Measurements from ENCODE around the gene MBL2. TPM values are rescaled to one million over a fixed set of nuclear protein-coding genes. Genes with fewer than 3 reads are reported as not detected.

Gene MBL2
- total RNA-seq = not detected

GRCh38 chr10:52772623-52773022 lies at the start of gene MBL2:
Gene MBL2 (minus strand): TSS chr10:52772784. CDS start chr10:52771635, 1,149 bp downstream.
- DNase-seq = no peak

DNA sequence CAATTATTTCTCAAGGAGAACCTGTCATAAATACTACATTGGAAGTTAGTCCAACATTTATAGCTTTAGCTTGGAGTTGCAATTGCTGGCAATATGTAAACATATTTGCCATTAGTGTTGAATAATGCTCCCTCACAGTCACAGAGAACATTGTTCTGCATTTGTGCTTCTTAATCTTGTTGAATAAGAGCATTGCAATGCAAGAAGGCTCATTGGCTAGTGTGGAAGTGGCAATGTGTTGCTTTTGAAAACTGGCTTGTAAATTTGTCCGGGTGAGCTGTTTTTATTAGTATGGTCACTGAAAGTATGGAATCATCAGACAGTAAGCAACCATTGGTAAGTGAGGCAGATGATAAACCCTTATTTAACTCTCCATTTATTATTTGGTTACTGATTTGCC lies 47.7 kb upstream of the MBL2 start:
- DNase-seq = no peak

DNA sequence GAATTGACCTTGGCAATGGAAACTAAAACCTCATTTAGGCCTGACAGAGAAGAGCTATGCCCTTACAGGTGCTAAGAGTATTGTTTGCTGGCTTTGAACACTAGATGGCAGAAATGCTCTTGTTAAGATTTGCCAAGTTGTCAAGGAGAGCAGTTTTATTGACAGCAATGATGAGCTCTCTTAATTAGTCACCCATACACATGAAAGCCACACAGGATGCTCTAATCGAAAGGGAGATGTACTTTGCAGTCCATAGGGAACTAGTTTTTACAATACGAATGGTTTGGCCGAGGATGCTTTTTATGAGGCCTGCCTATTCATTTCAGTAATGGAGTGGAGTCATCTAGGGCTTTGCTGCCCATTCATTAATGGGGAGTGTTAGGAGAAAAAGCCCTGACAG lies 45.4 kb upstream of the MBL2 start:
- no peak for DNase-seq

DNA sequence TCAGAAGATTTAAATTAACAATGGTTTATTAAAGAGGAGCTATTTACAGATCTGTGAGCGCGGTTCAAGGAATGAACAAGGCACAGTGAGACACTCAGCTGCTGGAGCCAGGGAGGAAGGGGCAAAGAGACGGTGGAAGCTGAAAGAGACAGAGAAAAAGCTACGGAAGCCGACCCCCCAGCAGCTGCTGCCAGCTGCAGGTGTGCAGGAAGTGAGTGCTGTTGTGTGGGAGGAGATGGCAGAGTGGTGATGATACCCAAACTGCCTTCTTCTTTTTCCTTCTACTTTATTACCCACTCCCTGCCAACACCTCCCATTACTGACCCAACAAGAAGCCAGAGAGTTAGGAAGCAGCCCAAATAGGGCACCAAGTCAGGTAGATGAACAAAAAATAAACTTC lies 41.9 kb upstream of the MBL2 start:
- DNase-seq = no peak

DNA sequence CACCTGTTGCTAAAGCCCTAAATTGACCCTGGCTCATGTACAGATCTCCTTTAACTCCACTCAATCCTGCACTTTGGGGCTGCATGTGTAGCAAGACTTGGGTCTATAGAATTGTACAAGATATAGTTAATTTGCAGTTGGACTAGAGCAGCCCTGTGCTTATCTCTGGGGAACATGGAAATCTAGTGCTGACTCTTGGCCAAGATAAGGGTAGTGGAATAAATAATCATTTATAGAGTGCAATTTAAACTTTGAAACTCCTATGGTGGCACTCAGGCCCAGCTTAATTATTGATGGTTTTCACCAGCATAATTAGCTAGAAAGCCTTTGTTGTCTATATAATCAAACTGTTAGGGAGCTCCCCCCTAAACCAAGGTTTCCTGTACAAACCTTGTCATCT lies 39.2 kb upstream of the MBL2 start:
- DNase-seq = no peak

GRCh38 chr10:52810761-52811160 lies 38.2 kb upstream of the MBL2 start:
- no peak for DNase-seq

GRCh38 chr10:52807803-52808202 lies 35.2 kb upstream of the MBL2 start:
- no peak for DNase-seq

- no peak for DNase-seq
These were observed 33.1 kb upstream of the MBL2 start for GRCh38 chr10:52805414-52806285.

DNA sequence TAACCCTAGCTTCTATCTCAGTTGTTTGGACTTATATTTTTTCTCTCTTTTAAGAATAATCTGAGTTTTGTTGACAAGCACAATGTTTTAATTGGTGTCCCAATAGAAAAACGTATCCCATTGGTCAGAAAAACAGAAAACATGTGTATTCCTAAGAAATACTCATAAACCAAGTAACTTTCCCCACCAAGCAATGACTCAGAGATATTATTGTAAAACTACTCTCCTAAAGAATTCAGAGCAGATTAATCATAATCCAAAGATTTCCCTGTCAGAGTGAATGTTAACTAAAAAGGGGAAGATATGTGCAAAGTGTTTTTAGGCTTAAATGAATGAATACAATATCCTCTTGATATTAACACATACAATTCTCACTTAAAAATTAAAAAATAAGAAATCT lies 29.4 kb upstream of the MBL2 start:
- no peak for DNase-seq

GRCh38 chr10:52786098-52786497 lies 13.5 kb upstream of the MBL2 start:
- no peak for DNase-seq

DNA sequence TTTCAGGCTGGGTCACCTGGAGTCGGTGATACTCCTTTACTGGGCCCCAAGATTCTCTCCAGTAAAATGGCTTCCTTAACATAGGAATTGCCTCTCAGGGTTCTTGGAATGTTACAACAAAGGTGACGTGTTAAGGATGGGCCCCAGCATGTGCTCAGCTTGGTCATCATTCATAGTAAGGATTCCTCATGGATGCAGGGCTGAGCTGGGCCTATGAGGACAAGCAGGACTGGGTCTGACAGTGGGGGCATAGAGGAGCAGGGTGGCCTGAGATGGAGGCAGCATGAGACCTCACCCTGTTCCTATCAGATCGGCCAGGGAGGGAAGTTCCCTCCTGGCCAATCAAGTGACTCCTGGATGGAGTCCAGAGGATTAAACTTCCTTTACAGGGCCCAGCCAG lies 12.8 kb upstream of the MBL2 start:
- DNase-seq = no peak

GRCh38 chr10:52783726-52784125 lies 11.1 kb upstream of the MBL2 start:
- DNase-seq = no peak

GRCh38 chr10:52782554-52782953 lies 10.0 kb upstream of the MBL2 start:
- DNase-seq = no peak

GRCh38 chr10:52780391-52781155 lies 8.0 kb upstream of the MBL2 start:
- no peak for DNase-seq

DNA sequence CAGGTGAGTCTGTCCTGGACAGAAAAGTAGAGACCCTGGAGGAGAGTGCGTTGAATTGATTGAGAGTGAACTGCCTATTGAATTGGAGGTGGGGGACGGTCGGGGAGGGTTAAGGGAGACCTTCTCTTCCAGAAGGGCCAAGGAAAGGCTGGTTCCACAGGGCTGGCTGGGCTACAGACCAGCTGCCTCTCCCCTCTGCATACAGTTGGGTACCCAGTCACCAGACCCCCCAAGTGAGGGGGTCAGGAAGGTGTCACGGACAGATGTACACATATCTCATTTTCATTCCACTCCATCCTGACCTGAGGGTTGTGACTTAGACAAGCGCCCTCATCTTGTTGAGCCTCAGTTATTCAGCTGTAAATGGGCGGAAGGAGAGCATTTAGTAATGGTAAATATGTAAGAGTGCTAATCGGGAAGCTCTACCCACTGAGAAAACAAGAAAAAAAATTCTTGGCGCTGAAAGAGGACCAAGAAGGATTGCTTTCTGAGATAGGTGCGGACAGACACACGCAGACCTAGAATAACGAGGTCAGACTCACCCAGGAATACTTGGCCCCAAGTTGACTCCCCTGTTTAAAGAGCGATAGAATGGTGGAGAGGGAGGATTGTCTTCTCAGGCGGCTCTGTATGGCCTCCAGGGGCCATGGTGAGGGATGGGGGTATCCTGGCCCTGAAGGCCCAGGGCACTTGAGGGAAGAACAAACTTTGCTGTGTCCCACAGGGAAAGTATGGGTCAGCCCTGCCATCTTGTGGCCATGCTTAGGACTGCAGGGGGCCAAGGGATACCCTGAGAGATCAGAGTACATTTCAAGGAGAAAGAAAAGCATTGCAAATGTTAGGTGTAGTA lies 7.2 kb upstream of the MBL2 start:
- no peak for DNase-seq

DNA sequence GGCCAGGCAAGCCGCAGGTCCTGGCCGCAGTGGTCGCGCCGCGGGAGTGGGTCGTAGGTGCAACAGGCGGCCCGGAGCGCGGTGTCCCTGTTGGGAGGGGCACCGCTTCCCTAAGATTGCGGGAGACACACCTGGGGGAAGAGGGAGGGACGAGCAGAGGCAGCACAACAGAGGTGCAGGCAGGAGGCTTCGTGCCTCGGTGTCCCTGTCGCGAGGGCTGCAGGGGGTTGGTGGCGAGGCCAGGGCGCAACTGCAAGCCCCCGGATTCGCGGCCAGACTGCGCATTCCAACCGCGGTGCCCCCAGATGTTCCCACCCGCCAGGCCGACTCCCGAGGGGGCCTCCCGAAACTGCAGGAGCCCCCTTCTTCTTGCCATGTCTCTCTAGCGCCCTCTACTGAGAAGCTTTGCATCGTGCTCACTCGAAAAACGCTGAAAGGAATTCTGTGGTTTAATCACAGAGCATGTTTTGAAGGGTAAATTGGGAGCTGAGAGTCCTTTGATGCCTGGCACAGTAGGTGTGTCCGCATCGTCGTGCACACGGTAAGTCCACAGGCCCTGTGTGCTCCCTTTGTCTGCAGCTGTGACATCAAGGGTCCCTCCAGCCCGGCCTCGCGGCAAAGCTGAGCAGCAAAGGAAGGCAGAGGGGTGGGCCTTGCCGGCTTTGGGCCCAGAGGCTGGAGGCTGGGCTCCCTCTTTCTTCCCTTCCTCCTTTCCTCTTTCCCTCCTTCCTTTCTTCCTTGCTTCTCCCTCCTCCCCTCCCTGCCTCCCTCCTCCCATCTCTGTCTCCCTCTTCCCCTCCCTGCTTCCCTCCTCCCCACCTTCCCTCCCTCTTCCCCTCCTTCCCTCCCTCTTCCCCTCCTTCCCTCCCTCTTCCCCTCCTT lies 6.2 kb upstream of the MBL2 start:
- no peak for DNase-seq

- DNase-seq = no peak
These were observed 4.8 kb upstream of the MBL2 start for GRCh38 chr10:52777414-52777813.

DNA sequence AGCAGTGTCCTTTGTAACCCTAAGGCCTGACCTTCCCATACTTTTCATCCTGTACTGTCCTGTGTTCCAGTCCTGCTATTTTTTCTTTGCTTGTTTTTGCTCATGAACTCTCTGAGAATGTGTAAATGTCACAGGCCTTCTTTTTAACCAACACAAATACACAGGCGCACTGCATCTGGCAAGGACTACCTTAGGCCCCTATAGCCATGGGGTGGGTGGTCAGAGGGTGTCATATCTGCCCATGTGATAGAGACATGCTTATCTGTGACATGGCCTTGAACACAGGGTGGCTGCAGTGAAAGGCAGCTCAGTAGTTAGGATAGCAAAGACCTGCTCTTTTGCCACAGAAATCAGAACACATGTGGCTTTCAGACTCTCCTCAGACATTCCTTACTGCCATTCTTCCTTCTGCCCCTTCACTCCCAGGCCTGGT lies 3.9 kb upstream of the MBL2 start:
- no peak for DNase-seq

DNA sequence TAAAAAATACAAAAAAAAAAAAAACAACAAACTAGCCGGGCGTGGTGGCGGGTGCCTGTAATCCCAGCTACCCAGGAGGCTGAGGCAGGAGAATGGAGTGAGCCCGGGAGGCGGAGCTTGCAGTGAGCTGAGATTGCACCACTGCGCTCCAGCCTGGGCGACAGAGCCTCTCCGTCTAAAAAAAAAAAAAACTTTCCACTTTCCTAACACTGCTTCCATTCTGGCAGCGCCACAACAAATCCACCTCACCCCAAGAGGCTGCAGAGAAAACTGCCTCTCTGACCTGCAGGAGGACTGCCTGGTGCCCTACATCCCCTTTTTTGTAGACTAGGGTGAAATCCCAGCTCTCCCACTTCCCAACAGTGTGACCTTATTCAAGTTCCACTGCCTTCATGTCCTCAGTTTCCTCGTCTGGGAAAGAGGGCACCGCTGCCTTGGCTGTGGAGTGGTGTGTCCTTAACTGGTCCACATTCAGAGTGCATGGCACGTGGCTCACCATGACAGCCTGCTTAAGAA lies 2.6 kb upstream of the MBL2 start:
- no peak for DNase-seq

GRCh38 chr10:52774600-52775106 lies 2.1 kb upstream of the MBL2 start:
- no peak for DNase-seq

DNA sequence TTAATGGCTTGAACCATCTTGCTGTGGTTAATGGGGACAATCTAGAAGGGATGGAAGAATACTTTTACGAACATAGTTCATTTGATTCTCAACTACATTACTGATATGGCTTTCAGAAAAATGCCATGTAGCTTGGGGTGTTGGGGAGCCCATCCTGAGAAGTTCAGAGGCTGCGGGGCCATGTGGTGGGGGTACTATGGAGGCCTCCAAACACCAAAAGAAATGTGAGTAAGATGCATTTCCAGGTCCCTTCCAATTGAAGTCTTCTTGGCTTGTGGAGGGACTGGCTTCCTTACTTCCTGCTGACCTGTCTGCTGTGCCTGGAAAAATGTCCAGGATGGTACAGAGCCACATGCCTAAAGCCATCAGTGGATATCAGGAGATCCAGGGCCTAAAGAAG lies 1.6 kb upstream of the MBL2 start:
- no peak for DNase-seq
